ENCODE measurements around the gene FFAR4.

The FFAR4 gene

GRCh38 chr10:93593749-93594148 lies 27.3 kb downstream of the FFAR4 start:
- Mint-ChIP-seq H3K27me3 (ENCODE audit: low read depth) (peaks cover 31% of the 10 kb centered on the region), H3K4me3 (no peak overlapping the region), H3K27ac (no peak overlapping the region), H3K4me1 (no peaks in the 10 kb centered on the region), H3K36me3 (ENCODE audit: low read depth) (no peaks in the 10 kb centered on the region), H3K9me3 (no peaks in the 10 kb centered on the region)
- TF ChIP-seq CTCF (IDR thresholded peaks at IDR 0.05; ENCODE audit: unreplicated experiment in 3 of 3), result no peak

GRCh38 chr10:93594518-93594917 lies 28.1 kb downstream of the FFAR4 start:
- H3K4me1 Mint-ChIP-seq, result no peaks in the 10 kb centered on the region
- TF ChIP-seq CTCF (IDR thresholded peaks at IDR 0.05; ENCODE audit: unreplicated experiment in 3 of 3), result no peak
- no peak overlapping the region for H3K27ac Mint-ChIP-seq
- H3K27me3 Mint-ChIP-seq (ENCODE audit: low read depth), result peaks cover 36% of the 10 kb centered on the region
- no peaks in the 10 kb centered on the region for H3K9me3 Mint-ChIP-seq
- H3K36me3 Mint-ChIP-seq (ENCODE audit: low read depth), result no peaks in the 10 kb centered on the region
- no peak overlapping the region for H3K4me3 Mint-ChIP-seq

- no peak for TF ChIP-seq CTCF (IDR thresholded peaks at IDR 0.05; ENCODE audit: unreplicated experiment in 3 of 3)
- H3K4me3 Mint-ChIP-seq, result no peak overlapping the region
- H3K4me1 Mint-ChIP-seq, result no peaks in the 10 kb centered on the region
- no peaks in the 10 kb centered on the region for H3K9me3 Mint-ChIP-seq
- no peak overlapping the region for H3K27ac Mint-ChIP-seq
- no peaks in the 10 kb centered on the region for H3K36me3 Mint-ChIP-seq (ENCODE audit: low read depth)
- H3K27me3 Mint-ChIP-seq (ENCODE audit: low read depth), result peaks cover 46% of the 10 kb centered on the region
Measured at GRCh38 chr10:93595378-93596161, 29.1 kb downstream of the FFAR4 start.

- H3K27ac Mint-ChIP-seq, result no peak overlapping the region
- no peaks in the 10 kb centered on the region for H3K9me3 Mint-ChIP-seq
- TF ChIP-seq CTCF (IDR thresholded peaks at IDR 0.05; ENCODE audit: unreplicated experiment in 3 of 3), result no peak
- peaks cover 2% of the 10 kb centered on the region for H3K4me1 Mint-ChIP-seq
- H3K4me3 Mint-ChIP-seq, result no peak overlapping the region
- peaks cover 53% of the 10 kb centered on the region for H3K27me3 Mint-ChIP-seq (ENCODE audit: low read depth)
- H3K36me3 Mint-ChIP-seq (ENCODE audit: low read depth), result no peaks in the 10 kb centered on the region
Measured at GRCh38 chr10:93596539-93596938, 30.1 kb downstream of the FFAR4 start.

GRCh38 chr10:93597075-93597599 lies 30.7 kb downstream of the FFAR4 start:
- Mint-ChIP-seq H3K4me1 (peaks cover 5% of the 10 kb centered on the region), H3K9me3 (no peaks in the 10 kb centered on the region), H3K27ac (no peak overlapping the region), H3K27me3 (ENCODE audit: low read depth) (peaks cover 59% of the 10 kb centered on the region), H3K4me3 (no peak overlapping the region), H3K36me3 (ENCODE audit: low read depth) (no peaks in the 10 kb centered on the region)
- no peak for TF ChIP-seq CTCF (IDR thresholded peaks at IDR 0.05; ENCODE audit: unreplicated experiment in 3 of 3)

- Mint-ChIP-seq H3K9me3 (no peaks in the 10 kb centered on the region), H3K36me3 (ENCODE audit: low read depth) (no peaks in the 10 kb centered on the region), H3K4me3 (no peak overlapping the region), H3K27me3 (ENCODE audit: low read depth) (peaks cover 69% of the 10 kb centered on the region), H3K27ac (no peak overlapping the region), H3K4me1 (peaks cover 5% of the 10 kb centered on the region)
- TF ChIP-seq CTCF (IDR thresholded peaks at IDR 0.05; ENCODE audit: unreplicated experiment in 3 of 3), result no peak
Measured at GRCh38 chr10:93598157-93598556, 31.7 kb downstream of the FFAR4 start.
